GM04503 (cell line): ENCODE results near the gene GALNT14.

ENCODE experiments used
- DNase-seq: peaks from one replicate; pipeline ENCODE4 v3.0.0-alpha.2; 2012; ENCODE audit warnings: low read depth

The GALNT14 gene

GRCh38 chr2:31055938-31056337 is 82.3 kb downstream of the GALNT14 start:
- DNase-seq, result no peak

- no peak for DNase-seq
These were observed 83.3 kb downstream of the GALNT14 start for GRCh38 chr2:31054842-31055388.

GRCh38 chr2:31053929-31054782 is 84.1 kb downstream of the GALNT14 start:
- DNase-seq, result no peak

- DNase-seq, result no peak
These were observed 86.0 kb downstream of the GALNT14 start for GRCh38 chr2:31052284-31052683.

GRCh38 chr2:31051258-31052140 is 86.7 kb downstream of the GALNT14 start:
- DNase-seq, result no peak

GRCh38 chr2:31049916-31050588 is 88.2 kb downstream of the GALNT14 start:
- no peak for DNase-seq

GRCh38 chr2:31049264-31049663 is 89.0 kb downstream of the GALNT14 start:
- no peak for DNase-seq

GRCh38 chr2:31047599-31047998 is 90.6 kb downstream of the GALNT14 start:
- no peak for DNase-seq

GRCh38 chr2:31038385-31038784 is 99.9 kb downstream of the GALNT14 start:
- no peak for DNase-seq

GRCh38 chr2:31037058-31037457 is 101.2 kb downstream of the GALNT14 start:
- DNase-seq, result no peak

GRCh38 chr2:31033032-31033431 is 105.2 kb downstream of the GALNT14 start:
- no peak for DNase-seq

GRCh38 chr2:31032475-31032874 is 105.8 kb downstream of the GALNT14 start:
- no peak for DNase-seq

GRCh38 chr2:31031132-31031706 is 107.0 kb downstream of the GALNT14 start:
- DNase-seq, result no peak

GRCh38 chr2:31028417-31028816 is 109.8 kb downstream of the GALNT14 start:
- no peak for DNase-seq

- no peak for DNase-seq
These were observed 110.7 kb downstream of the GALNT14 start for GRCh38 chr2:31027549-31027948.

- DNase-seq, result no peak
These were observed 114.7 kb downstream of the GALNT14 start for GRCh38 chr2:31023541-31023940.

- no peak for DNase-seq
These were observed 117.5 kb downstream of the GALNT14 start for GRCh38 chr2:31020713-31021112.

- DNase-seq, result no peak
These were observed 120.0 kb downstream of the GALNT14 start for GRCh38 chr2:31018280-31018679.

GRCh38 chr2:31016648-31017047 is 121.6 kb downstream of the GALNT14 start:
- no peak for DNase-seq

GRCh38 chr2:31014516-31014915 is 123.7 kb downstream of the GALNT14 start:
- DNase-seq, result no peak

- DNase-seq, result no peak
These were observed 124.9 kb downstream of the GALNT14 start for GRCh38 chr2:31013301-31013700.

GRCh38 chr2:31012406-31012805 is 125.8 kb downstream of the GALNT14 start:
- no peak for DNase-seq
